A673 (cell line): ENCODE measurements around the gene NTRK3. TPM values are rescaled to one million over a fixed set of nuclear protein-coding genes. Genes with fewer than 3 reads are reported as not detected.

Experiments
- BruUV-seq: library from RNA; stranded (reverse); fragments of 400-500 nt; replicated peaks from 2 replicates; lab custom pipeline; 2021; lab: Mats Ljungman, UMichigan
- CTCF ChIA-PET: fragments of 300-600 bp; sonication (Branson Sonifier 250); formaldehyde crosslinking; loops from one replicate; lab custom pipeline; 2022; ENCODE audit warnings: antibody characterized with exemption; lab: Charles Lee
- POLR2A ChIA-PET: fragments of 300-600 bp; sonication (Branson Sonifier 250); formaldehyde crosslinking; loops from one replicate; lab custom pipeline; 2022; ENCODE audit warnings: antibody characterized with exemption; ENCODE audit not compliant: low non-redundant PET; lab: Charles Lee
- DNase-seq: peaks from one replicate; pipeline ENCODE4 v3.0.0-alpha.2; 2015; ENCODE audit warnings: low spot score
- H3K27ac ChIP-seq: fragments of 200-600 bp; sonication (generic); 2 replicates; pipeline ENCODE4 v1.5.1; 2016; ENCODE audit warnings: mixed run types, low read depth, mild to moderate bottlenecking, mixed read lengths, antibody characterized with exemption, low read length; ENCODE audit not compliant: poor library complexity, severe bottlenecking
- H3K27me3 ChIP-seq: fragments of 200-600 bp; sonication (generic); replicated peaks from 2 replicates; pipeline ENCODE4 v1.6.1; 2017; ENCODE audit warnings: mixed run types, low read depth, mild to moderate bottlenecking, mixed read lengths, antibody characterized with exemption, low read length; ENCODE audit not compliant: insufficient read depth, poor library complexity
- H3K36me3 ChIP-seq: fragments of 200-600 bp; sonication (generic); 2 replicates; pipeline ENCODE4 v1.6.1; 2016; ENCODE audit warnings: mixed run types, mild to moderate bottlenecking, mixed read lengths, antibody characterized with exemption, low read length; ENCODE audit not compliant: insufficient read depth, poor library complexity, severe bottlenecking
- H3K4me1 ChIP-seq: fragments of 200-600 bp; sonication (generic); 2 replicates; pipeline ENCODE4 v1.6.1; 2017; ENCODE audit warnings: mixed run types, mild to moderate bottlenecking, mixed read lengths, antibody characterized with exemption, low read length; ENCODE audit not compliant: insufficient read depth, poor library complexity, severe bottlenecking
- H3K4me3 ChIP-seq: fragments of 200-600 bp; sonication (generic); 2 replicates; pipeline ENCODE4 v1.5.1; 2016; ENCODE audit warnings: low read depth, mixed run types, mild to moderate bottlenecking, mixed read lengths, low read length; ENCODE audit not compliant: poor library complexity, severe bottlenecking
- H3K9me3 ChIP-seq: fragments of 200-600 bp; sonication (generic); 2 replicates; pipeline ENCODE4 v1.6.1; 2016; ENCODE audit warnings: mixed run types, low read depth, mild to moderate bottlenecking, mixed read lengths, antibody characterized with exemption, low read length; ENCODE audit not compliant: poor library complexity, severe bottlenecking
- CTCF ChIP-seq: fragments of 300-800, 200-600 bp; sonication (generic); conservative IDR thresholded peaks from 2 replicates; pipeline ENCODE4 v1.5.1; 2017; ENCODE audit warnings: low read depth, mild to moderate bottlenecking, antibody characterized with exemption, low read length, moderate library complexity, mixed read lengths
- EZH2 ChIP-seq: fragments of 200-600 bp; sonication (generic); IDR thresholded peaks from 2 replicates; pipeline ENCODE4 v1.6.1; 2017; ENCODE audit warnings: borderline replicate concordance, low read depth, mild to moderate bottlenecking, mixed read lengths, antibody characterized with exemption, low read length; ENCODE audit not compliant: poor library complexity, severe bottlenecking
- intact Hi-C: fragments of 100-400 bp; cut with micrococcal nuclease; formaldehyde crosslinking; loops from one replicate; pipeline ENCODE4 v1.10.0; 2022; ENCODE audit not compliant: unreplicated experiment
- total RNA-seq: library from RNA; stranded (reverse); gene quantifications from 2 replicates; pipeline ENCODE4 v1.2.3, GENCODE V29; 2021

The NTRK3 gene
- total RNA-seq, 1 experiment from 2014 or later: not detected

- DNase-seq: no peak
- intact Hi-C loops: no loop called here
- Histone ChIP-seq H3K9me3 (no peaks in the 10 kb centered on the region), H3K4me1 (no peaks in the 10 kb centered on the region), H3K36me3 (no peaks in the 10 kb centered on the region), H3K27ac (no peak overlapping the region), H3K4me3 (no peak overlapping the region), H3K27me3 (peaks cover 3% of the 10 kb centered on the region)
- BruUV-seq: no TSS peak
- TF ChIP-seq CTCF (no peak), EZH2 (no peak)
- POLR2A ChIA-PET: no interaction called here
- CTCF ChIA-PET: interaction anchor here (0.9 kb wide), 1 partner anchor 32 kb away, joined by 3 read pairs; no protein-coding TSS in a partner anchor
These were observed 62.4 kb downstream of the NTRK3 start for GRCh38 chr15:88194162-88194561.

GRCh38 chr15:88193415-88193814, 63.1 kb downstream of the NTRK3 start:
- ChIA-PET CTCF (interaction anchor here (0.9 kb wide), 1 partner anchor 32 kb away, joined by 3 read pairs; no protein-coding TSS in a partner anchor), POLR2A (no interaction called here)
- TF ChIP-seq CTCF (peak; percentile 14; the same call in 1 of the 2 replicates), EZH2 (no peak)
- Histone ChIP-seq H3K27me3 (peaks cover 7% of the 10 kb centered on the region), H3K4me3 (no peak overlapping the region), H3K9me3 (no peaks in the 10 kb centered on the region), H3K27ac (no peak overlapping the region), H3K4me1 (no peaks in the 10 kb centered on the region), H3K36me3 (no peaks in the 10 kb centered on the region)
- intact Hi-C loops: no loop called here
- peak; percentile 5 for DNase-seq
- no TSS peak for BruUV-seq

GRCh38 chr15:88191812-88192165, 64.8 kb downstream of the NTRK3 start:
- ChIA-PET CTCF (no interaction called here), POLR2A (no interaction called here)
- Histone ChIP-seq H3K27me3 (peaks cover 12% of the 10 kb centered on the region), H3K4me3 (no peak overlapping the region), H3K4me1 (no peaks in the 10 kb centered on the region), H3K9me3 (no peaks in the 10 kb centered on the region), H3K36me3 (no peaks in the 10 kb centered on the region), H3K27ac (no peak overlapping the region)
- TF ChIP-seq CTCF (no peak), EZH2 (no peak)
- DNase-seq: no peak
- no TSS peak for BruUV-seq
- intact Hi-C loops: no loop called here
